Bronchial epithelial cell (primary cell): ENCODE data around the gene APOA4. TPM values are rescaled to one million over a fixed set of nuclear protein-coding genes. Genes with fewer than 3 reads are reported as not detected.

ENCODE experiments used
- DNase-seq: peaks from one replicate; pipeline ENCODE4 v3.0.0-alpha.2; 2010; ENCODE audit warnings: low read depth
- FAIRE-seq: peaks from 2 replicates; lab custom pipeline; 2011; peaks lifted over from hg19 to GRCh38; lab: Jason Lieb, UNC
- H3K27me3 ChIP-seq: 2 replicates; pipeline ENCODE4 v1.5.1; 2011; ENCODE audit warnings: low read length; ENCODE audit not compliant: control insufficient read depth, insufficient read depth
- H3K36me3 ChIP-seq: 2 replicates; pipeline ENCODE4 v1.5.1; 2011; ENCODE audit warnings: low read length; ENCODE audit not compliant: control insufficient read depth, insufficient read depth
- H3K4me3 ChIP-seq: 2 replicates; pipeline ENCODE4 v1.5.1; 2011; ENCODE audit warnings: mild to moderate bottlenecking, low read depth, low read length, control low read depth
- CTCF ChIP-seq: IDR thresholded peaks from 2 replicates; pipeline ENCODE4 v1.5.1; 2011; ENCODE audit warnings: mild to moderate bottlenecking, moderate library complexity, low read length, control low read depth, inconsistent platforms; ENCODE audit not compliant: insufficient read depth, severe bottlenecking
- total RNA-seq: library from RNA; depleted of rRNA; stranded (reverse); fragments of >200 nt; gene quantifications from 2 replicates; pipeline ENCODE4 v1.2.1, GENCODE V29; 2014

APOA4 gene
- total RNA-seq, 1 donor from 2014 or later: not detected

DNA sequence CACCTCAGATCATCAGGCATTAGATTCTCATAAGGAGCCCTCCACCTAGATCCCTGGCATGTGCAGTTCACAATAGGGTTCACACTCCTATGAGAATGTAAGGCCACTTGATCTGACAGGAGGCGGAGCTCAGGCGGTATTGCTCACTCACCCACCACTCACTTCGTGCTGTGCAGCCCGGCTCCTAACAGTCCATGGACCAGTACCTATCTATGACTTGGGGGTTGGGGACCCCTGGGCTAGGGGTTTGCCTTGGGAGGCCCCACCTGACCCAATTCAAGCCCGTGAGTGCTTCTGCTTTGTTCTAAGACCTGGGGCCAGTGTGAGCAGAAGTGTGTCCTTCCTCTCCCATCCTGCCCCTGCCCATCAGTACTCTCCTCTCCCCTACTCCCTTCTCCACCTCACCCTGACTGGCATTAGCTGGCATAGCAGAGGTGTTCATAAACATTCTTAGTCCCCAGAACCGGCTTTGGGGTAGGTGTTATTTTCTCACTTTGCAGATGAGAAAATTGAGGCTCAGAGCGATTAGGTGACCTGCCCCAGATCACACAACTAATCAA lies 8.8 kb upstream of the APOA4 start:
- no peak for DNase-seq
- Histone ChIP-seq H3K4me3 (no peak overlapping the region), H3K36me3 (no peaks in the 10 kb centered on the region), H3K27me3 (no peaks in the 10 kb centered on the region)
- FAIRE-seq: no peak
- TF ChIP-seq CTCF: no peak

DNA sequence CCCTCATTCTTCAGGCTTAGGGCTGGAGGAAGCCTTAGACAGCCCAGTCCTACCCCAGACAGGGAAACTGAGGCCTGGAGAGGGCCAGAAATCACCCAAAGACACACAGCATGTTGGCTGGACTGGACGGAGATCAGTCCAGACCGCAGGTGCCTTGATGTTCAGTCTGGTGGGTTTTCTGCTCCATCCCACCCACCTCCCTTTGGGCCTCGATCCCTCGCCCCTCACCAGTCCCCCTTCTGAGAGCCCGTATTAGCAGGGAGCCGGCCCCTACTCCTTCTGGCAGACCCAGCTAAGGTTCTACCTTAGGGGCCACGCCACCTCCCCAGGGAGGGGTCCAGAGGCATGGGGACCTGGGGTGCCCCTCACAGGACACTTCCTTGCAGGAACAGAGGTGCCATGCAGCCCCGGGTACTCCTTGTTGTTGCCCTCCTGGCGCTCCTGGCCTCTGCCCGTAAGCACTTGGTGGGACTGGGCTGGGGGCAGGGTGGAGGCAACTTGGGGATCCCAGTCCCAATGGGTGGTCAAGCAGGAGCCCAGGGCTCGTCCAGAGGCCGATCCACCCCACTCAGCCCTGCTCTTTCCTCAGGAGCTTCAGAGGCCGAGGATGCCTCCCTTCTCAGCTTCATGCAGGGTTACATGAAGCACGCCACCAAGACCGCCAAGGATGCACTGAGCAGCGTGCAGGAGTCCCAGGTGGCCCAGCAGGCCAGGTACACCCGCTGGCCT lies 7.2 kb upstream of the APOA4 start:
- FAIRE-seq (no peak), DNase-seq (no peak)
- H3K36me3 ChIP-seq: no peaks in the 10 kb centered on the region
- no peak overlapping the region for H3K4me3 ChIP-seq
- no peaks in the 10 kb centered on the region for H3K27me3 ChIP-seq
- TF ChIP-seq CTCF: no peak

DNA sequence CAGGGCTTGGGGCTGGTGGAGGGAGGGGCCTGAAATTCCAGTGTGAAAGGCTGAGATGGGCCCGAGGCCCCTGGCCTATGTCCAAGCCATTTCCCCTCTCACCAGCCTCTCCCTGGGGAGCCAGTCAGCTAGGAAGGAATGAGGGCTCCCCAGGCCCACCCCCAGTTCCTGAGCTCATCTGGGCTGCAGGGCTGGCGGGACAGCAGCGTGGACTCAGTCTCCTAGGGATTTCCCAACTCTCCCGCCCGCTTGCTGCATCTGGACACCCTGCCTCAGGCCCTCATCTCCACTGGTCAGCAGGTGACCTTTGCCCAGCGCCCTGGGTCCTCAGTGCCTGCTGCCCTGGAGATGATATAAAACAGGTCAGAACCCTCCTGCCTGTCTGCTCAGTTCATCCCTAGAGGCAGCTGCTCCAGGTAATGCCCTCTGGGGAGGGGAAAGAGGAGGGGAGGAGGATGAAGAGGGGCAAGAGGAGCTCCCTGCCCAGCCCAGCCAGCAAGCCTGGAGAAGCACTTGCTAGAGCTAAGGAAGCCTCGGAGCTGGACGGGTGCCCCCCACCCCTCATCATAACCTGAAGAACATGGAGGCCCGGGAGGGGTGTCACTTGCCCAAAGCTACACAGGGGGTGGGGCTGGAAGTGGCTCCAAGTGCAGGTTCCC lies 6.5 kb upstream of the APOA4 start, which contains the start of gene APOC3:
Gene APOC3, plus strand, starts transcription at position 383 of the 659 bp plus-strand sequence. CDS start 676 bp downstream, outside the sequence.
- no peak for DNase-seq
- no peaks in the 10 kb centered on the region for H3K36me3 ChIP-seq
- no peak within 1 kb of the TSS for H3K4me3 ChIP-seq
- FAIRE-seq: no peak
- no peaks in the 10 kb centered on the region for H3K27me3 ChIP-seq
- no peak for TF ChIP-seq CTCF

DNA sequence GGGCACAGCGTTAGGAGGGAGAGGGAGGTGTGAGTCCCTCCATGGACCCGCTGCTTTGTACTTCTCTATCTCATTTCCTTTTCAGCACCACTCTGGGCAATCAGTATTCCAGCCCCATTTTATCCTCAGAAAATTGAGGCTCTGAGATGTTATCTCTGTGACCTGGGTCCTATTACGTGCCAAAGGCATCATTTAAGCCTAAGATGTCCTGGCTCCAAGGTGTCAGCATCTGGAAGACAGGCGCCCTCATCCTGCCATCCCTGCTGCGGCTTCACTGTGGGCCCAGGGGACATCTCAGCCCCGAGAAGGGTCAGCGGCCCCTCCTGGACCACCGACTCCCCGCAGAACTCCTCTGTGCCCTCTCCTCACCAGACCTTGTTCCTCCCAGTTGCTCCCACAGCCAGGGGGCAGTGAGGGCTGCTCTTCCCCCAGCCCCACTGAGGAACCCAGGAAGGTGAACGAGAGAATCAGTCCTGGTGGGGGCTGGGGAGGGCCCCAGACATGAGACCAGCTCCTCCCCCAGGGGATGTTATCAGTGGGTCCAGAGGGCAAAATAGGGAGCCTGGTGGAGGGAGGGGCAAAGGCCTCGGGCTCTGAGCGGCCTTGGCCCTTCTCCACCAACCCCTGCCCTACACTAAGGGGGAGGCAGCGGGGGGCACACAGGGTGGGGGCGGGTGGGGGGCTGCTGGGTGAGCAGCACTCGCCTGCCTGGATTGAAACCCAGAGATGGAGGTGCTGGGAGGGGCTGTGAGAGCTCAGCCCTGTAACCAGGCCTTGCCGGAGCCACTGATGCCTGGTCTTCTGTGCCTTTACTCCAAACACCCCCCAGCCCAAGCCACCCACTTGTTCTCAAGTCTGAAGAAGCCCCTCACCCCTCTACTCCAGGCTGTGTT lies 5.8 kb upstream of the APOA4 start:
- Histone ChIP-seq H3K27me3 (no peaks in the 10 kb centered on the region), H3K4me3 (no peak overlapping the region), H3K36me3 (no peaks in the 10 kb centered on the region)
- DNase-seq: no peak
- FAIRE-seq: no peak
- no peak for TF ChIP-seq CTCF

GRCh38 chr11:116827461-116827860 lies 4.4 kb upstream of the APOA4 start:
- DNase-seq (no peak), FAIRE-seq (no peak)
- Histone ChIP-seq H3K27me3 (no peaks in the 10 kb centered on the region), H3K4me3 (no peak overlapping the region), H3K36me3 (no peaks in the 10 kb centered on the region)
- TF ChIP-seq CTCF: no peak
